Activated T-helper 17 cell treated with anti-CD3 and anti-CD28 coated beads, Interleukin-2, amount 50 U/mL, for 72 hours (primary cell): ENCODE results near the gene IL12B. TPM values are rescaled to one million over a fixed set of nuclear protein-coding genes. Genes with fewer than 3 reads are reported as not detected.
"Not testable (repeated sequence)": the region's sequence is repeated elsewhere in the genome, so short reads cannot be mapped to it uniquely, and the experiment has no call there.

ENCODE experiments used
- ATAC-seq: fragments of 150-1000 bp; cut with Tn5 transposase; replicated peaks from 2 replicates; pipeline ENCODE4 v1.10.0; 2021; ENCODE audit warnings: mild to moderate bottlenecking, moderate library complexity
- H3K27ac Mint-ChIP-seq: one replicate; pipeline ENCODE4 v1.8.0; 2022; ENCODE audit warnings: mixed read lengths
- H3K27me3 Mint-ChIP-seq: one replicate; pipeline ENCODE4 v1.8.0; 2022; ENCODE audit warnings: mixed read lengths
- H3K36me3 Mint-ChIP-seq: one replicate; pipeline ENCODE4 v1.8.0; 2022; ENCODE audit warnings: low read depth, mild to moderate bottlenecking, mixed read lengths
- H3K4me1 Mint-ChIP-seq: one replicate; pipeline ENCODE4 v1.8.0; 2022; ENCODE audit warnings: mixed read lengths
- H3K4me3 Mint-ChIP-seq: one replicate; pipeline ENCODE4 v1.8.0; 2022; ENCODE audit warnings: mild to moderate bottlenecking, mixed read lengths
- H3K9me3 Mint-ChIP-seq: one replicate; pipeline ENCODE4 v1.8.0; 2022; ENCODE audit warnings: mixed read lengths
- total RNA-seq, 2 donors: library from RNA; stranded (reverse); gene quantifications; one replicate each; pipeline ENCODE4 v1.2.3, GENCODE V29; 2022

IL12B gene
- total RNA-seq, 2 donors from 2014 or later: not detected

GRCh38 chr5:159318448-159318847 is 11.8 kb downstream of the IL12B start:
- no peaks in the 10 kb centered on the region for H3K9me3 Mint-ChIP-seq
- no peaks in the 10 kb centered on the region for H3K4me1 Mint-ChIP-seq
- H3K4me3 Mint-ChIP-seq: no peak overlapping the region
- no peak for ATAC-seq
- peaks cover 4% of the 10 kb centered on the region for H3K27me3 Mint-ChIP-seq
- no peak overlapping the region for H3K27ac Mint-ChIP-seq
- no peaks in the 10 kb centered on the region for H3K36me3 Mint-ChIP-seq

- no peak overlapping the region for H3K4me3 Mint-ChIP-seq
- H3K9me3 Mint-ChIP-seq: no peaks in the 10 kb centered on the region
- H3K27me3 Mint-ChIP-seq: peaks cover 8% of the 10 kb centered on the region
- no peak overlapping the region for H3K27ac Mint-ChIP-seq
- ATAC-seq: no peak
- H3K36me3 Mint-ChIP-seq: no peaks in the 10 kb centered on the region
- no peaks in the 10 kb centered on the region for H3K4me1 Mint-ChIP-seq
Measured at GRCh38 chr5:159317849-159318248, 12.4 kb downstream of the IL12B start.

GRCh38 chr5:159316519-159317383 is 13.5 kb downstream of the IL12B start:
- Mint-ChIP-seq H3K27me3 (peaks cover 8% of the 10 kb centered on the region), H3K36me3 (no peaks in the 10 kb centered on the region), H3K4me1 (no peaks in the 10 kb centered on the region), H3K9me3 (no peaks in the 10 kb centered on the region), H3K4me3 (no peak overlapping the region), H3K27ac (no peak overlapping the region)
- ATAC-seq: peak; percentile 63

GRCh38 chr5:159313197-159313596 is 17.1 kb downstream of the IL12B start:
- H3K4me3 Mint-ChIP-seq: no peak overlapping the region
- no peaks in the 10 kb centered on the region for H3K4me1 Mint-ChIP-seq
- no peak overlapping the region for H3K27ac Mint-ChIP-seq
- H3K36me3 Mint-ChIP-seq: no peaks in the 10 kb centered on the region
- ATAC-seq: no peak
- no peaks in the 10 kb centered on the region for H3K9me3 Mint-ChIP-seq
- H3K27me3 Mint-ChIP-seq: peaks cover 11% of the 10 kb centered on the region

- ATAC-seq: no peak
- H3K27ac Mint-ChIP-seq: no peak overlapping the region
- H3K27me3 Mint-ChIP-seq: peaks cover 11% of the 10 kb centered on the region
- no peaks in the 10 kb centered on the region for H3K4me1 Mint-ChIP-seq
- H3K9me3 Mint-ChIP-seq: no peaks in the 10 kb centered on the region
- H3K36me3 Mint-ChIP-seq: no peaks in the 10 kb centered on the region
- H3K4me3 Mint-ChIP-seq: peak overlapping the region; percentile 32
Measured at GRCh38 chr5:159311063-159311462, 19.2 kb downstream of the IL12B start.

- Mint-ChIP-seq H3K27me3 (peaks cover 11% of the 10 kb centered on the region), H3K27ac (no peak overlapping the region), H3K9me3 (no peaks in the 10 kb centered on the region), H3K4me1 (no peaks in the 10 kb centered on the region), H3K36me3 (no peaks in the 10 kb centered on the region), H3K4me3 (peak overlapping the region; percentile 32)
- ATAC-seq: peak; percentile 61
Measured at GRCh38 chr5:159310511-159310910, 19.8 kb downstream of the IL12B start.

GRCh38 chr5:159309689-159310433 is 20.4 kb downstream of the IL12B start:
- peak overlapping the region; percentile 32 for H3K4me3 Mint-ChIP-seq
- peaks cover 13% of the 10 kb centered on the region for H3K27me3 Mint-ChIP-seq
- H3K4me1 Mint-ChIP-seq: no peaks in the 10 kb centered on the region
- no peaks in the 10 kb centered on the region for H3K36me3 Mint-ChIP-seq
- H3K27ac Mint-ChIP-seq: no peak overlapping the region
- ATAC-seq: no peak
- no peaks in the 10 kb centered on the region for H3K9me3 Mint-ChIP-seq

GRCh38 chr5:159304961-159305595 is 25.2 kb downstream of the IL12B start:
- no peak overlapping the region for H3K27ac Mint-ChIP-seq
- peaks cover 19% of the 10 kb centered on the region for H3K27me3 Mint-ChIP-seq
- ATAC-seq: no peak
- H3K4me3 Mint-ChIP-seq: no peak overlapping the region
- H3K4me1 Mint-ChIP-seq: no peaks in the 10 kb centered on the region
- H3K9me3 Mint-ChIP-seq: peaks cover 11% of the 10 kb centered on the region
- H3K36me3 Mint-ChIP-seq: no peaks in the 10 kb centered on the region

- ATAC-seq: no peak
- Mint-ChIP-seq H3K27me3 (peaks cover 15% of the 10 kb centered on the region), H3K36me3 (no peaks in the 10 kb centered on the region), H3K27ac (no peak overlapping the region), H3K9me3 (peaks cover 11% of the 10 kb centered on the region), H3K4me1 (no peaks in the 10 kb centered on the region), H3K4me3 (no peak overlapping the region)
Measured at GRCh38 chr5:159303286-159303685, 27.0 kb downstream of the IL12B start.

- not testable (repeated sequence) for ATAC-seq, H3K36me3 Mint-ChIP-seq, H3K4me3 Mint-ChIP-seq, H3K4me1 Mint-ChIP-seq, H3K27ac Mint-ChIP-seq
- H3K9me3 Mint-ChIP-seq: peaks cover 17% of the 10 kb centered on the region
- peaks cover 15% of the 10 kb centered on the region for H3K27me3 Mint-ChIP-seq
Measured at GRCh38 chr5:159301929-159302860, 28.1 kb downstream of the IL12B start.

GRCh38 chr5:159301466-159301865 is 28.8 kb downstream of the IL12B start:
- Mint-ChIP-seq H3K36me3 (no peaks in the 10 kb centered on the region), H3K27ac (no peak overlapping the region), H3K27me3 (peaks cover 15% of the 10 kb centered on the region), H3K4me1 (no peaks in the 10 kb centered on the region), H3K9me3 (peaks cover 19% of the 10 kb centered on the region), H3K4me3 (no peak overlapping the region)
- ATAC-seq: no peak

GRCh38 chr5:159297300-159297699 is 33.0 kb downstream of the IL12B start:
- H3K27me3 Mint-ChIP-seq, ATAC-seq, H3K36me3 Mint-ChIP-seq, H3K4me3 Mint-ChIP-seq, H3K27ac Mint-ChIP-seq, H3K4me1 Mint-ChIP-seq: not testable (repeated sequence)
- H3K9me3 Mint-ChIP-seq: peaks cover 12% of the 10 kb centered on the region

- Mint-ChIP-seq H3K27me3 (no peaks in the 10 kb centered on the region), H3K36me3 (no peaks in the 10 kb centered on the region), H3K4me3 (no peak overlapping the region), H3K27ac (no peak overlapping the region), H3K4me1 (no peaks in the 10 kb centered on the region), H3K9me3 (peaks cover 8% of the 10 kb centered on the region)
- no peak for ATAC-seq
Measured at GRCh38 chr5:159294921-159295320, 35.4 kb downstream of the IL12B start.

- no peaks in the 10 kb centered on the region for H3K36me3 Mint-ChIP-seq
- no peaks in the 10 kb centered on the region for H3K27me3 Mint-ChIP-seq
- peak overlapping the region; percentile 48 for H3K27ac Mint-ChIP-seq
Measured at GRCh38 chr5:159290741-159291140, 39.5 kb downstream of the IL12B start.

More at GRCh38 chr5:159290741-159291140, 39.5 kb downstream of the IL12B start:
- H3K4me1 Mint-ChIP-seq: no peaks in the 10 kb centered on the region
- no peaks in the 10 kb centered on the region for H3K9me3 Mint-ChIP-seq
- ATAC-seq: no peak
- H3K4me3 Mint-ChIP-seq: no peak overlapping the region
